Activated naive CD8-positive, alpha-beta T cell (primary cell): ENCODE measurements around the gene SLC39A6.
"Not testable (repeated sequence)": the region's sequence is repeated elsewhere in the genome, so short reads cannot be mapped to it uniquely, and the experiment has no call there.

Experiments
- H3K27ac Mint-ChIP-seq: one replicate; pipeline ENCODE4 v1.8.0; 2021; ENCODE audit warnings: mixed read lengths
- H3K27me3 Mint-ChIP-seq: one replicate; pipeline ENCODE4 v1.8.0; 2021; ENCODE audit warnings: mixed read lengths
- H3K36me3 Mint-ChIP-seq: one replicate; pipeline ENCODE4 v1.8.0; 2021; ENCODE audit warnings: mixed read lengths
- H3K4me1 Mint-ChIP-seq: one replicate; pipeline ENCODE4 v1.8.0; 2021; ENCODE audit warnings: low read depth, mixed read lengths
- H3K4me3 Mint-ChIP-seq: one replicate; pipeline ENCODE4 v1.8.0; 2021; ENCODE audit warnings: mild to moderate bottlenecking, mixed read lengths
- H3K9me3 Mint-ChIP-seq: one replicate; pipeline ENCODE4 v1.8.0; 2021; ENCODE audit warnings: low read depth, mixed read lengths

Gene SLC39A6

DNA sequence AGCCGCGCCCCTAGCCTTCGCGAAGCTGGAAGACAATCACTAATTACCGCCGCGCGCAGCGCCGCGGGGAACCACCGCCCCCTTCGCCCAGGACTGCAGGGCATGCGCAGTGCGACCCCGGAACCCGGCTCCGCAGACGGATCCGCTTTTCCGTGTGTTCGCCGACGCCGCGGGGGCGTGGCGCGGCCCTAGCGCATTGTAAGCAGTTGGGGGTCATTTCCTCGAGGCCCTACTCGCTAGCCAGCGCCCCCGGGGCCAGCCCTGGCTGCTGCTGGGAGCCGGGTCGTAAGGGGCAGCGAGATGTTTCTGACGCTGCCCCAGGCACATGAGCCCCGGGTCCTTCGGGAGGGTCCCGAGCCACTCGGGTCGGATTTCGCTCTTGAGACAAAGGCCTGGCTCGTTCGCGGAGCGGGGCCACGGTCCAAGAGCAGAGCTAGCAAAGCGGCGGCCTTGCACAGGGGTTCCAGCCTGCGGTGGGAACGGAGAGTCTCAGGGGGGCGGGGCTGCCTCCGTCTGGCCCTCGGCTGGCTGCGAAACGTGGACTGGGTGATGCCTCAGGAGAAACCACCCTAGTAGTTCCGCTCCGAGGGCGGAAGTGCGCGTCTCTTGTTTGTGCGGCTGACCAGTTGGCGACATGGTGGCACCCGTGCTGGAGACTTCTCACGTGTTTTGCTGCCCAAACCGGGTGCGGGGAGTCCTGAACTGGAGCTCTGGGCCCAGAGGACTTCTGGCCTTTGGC, at the start of gene SLC39A6, which contains the start of gene ELP2:
SLC39A6 (minus strand) TSS at position 41 of the 739 bp plus-strand sequence. CDS start 2,333 bp downstream, outside the sequence.
ELP2 (plus strand) TSS at position 600 of the 739 bp plus-strand sequence; CDS start at position 635, 35 bp downstream.
- H3K4me3 Mint-ChIP-seq, result peak within 1 kb of the TSS; percentile 97
- H3K27ac Mint-ChIP-seq, result peak within 1 kb of the TSS; percentile 90
- peaks cover 66% of the 10 kb centered on the region for H3K4me1 Mint-ChIP-seq

GRCh38 chr18:36177913-36178312, 48.8 kb upstream of the SLC39A6 start:
- no peaks in the 10 kb centered on the region for H3K27me3 Mint-ChIP-seq
- peaks cover 7% of the 10 kb centered on the region for H3K36me3 Mint-ChIP-seq
- H3K27ac Mint-ChIP-seq, result peak overlapping the region; percentile 54
- H3K4me1 Mint-ChIP-seq, result peaks cover 7% of the 10 kb centered on the region
- no peaks in the 10 kb centered on the region for H3K9me3 Mint-ChIP-seq
- H3K4me3 Mint-ChIP-seq, result no peak overlapping the region

More for the DNA sequence above, at the start of gene SLC39A6, which contains the start of gene ELP2:
- Mint-ChIP-seq H3K36me3 (peaks cover 8% of the 10 kb centered on the region), H3K9me3 (no peaks in the 10 kb centered on the region), H3K27me3 (no peaks in the 10 kb centered on the region)

DNA sequence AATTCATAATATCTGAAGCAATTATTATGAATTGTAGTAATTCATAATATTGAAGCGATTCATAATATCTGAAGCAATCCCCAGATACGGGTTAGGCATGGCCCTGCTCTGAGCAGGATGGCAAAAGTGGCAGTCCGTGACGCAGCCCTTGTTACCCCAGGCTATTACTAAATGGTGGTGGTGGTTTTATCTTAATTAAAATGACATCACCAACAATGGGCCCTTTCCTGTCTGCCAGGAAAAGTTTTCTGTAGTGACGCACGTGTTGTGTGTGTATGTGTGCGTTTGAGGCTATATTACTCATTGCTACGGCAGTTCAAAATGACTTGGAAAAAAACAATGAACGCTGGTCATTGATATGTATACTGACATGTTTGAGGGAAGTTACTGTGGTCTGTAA, 47.6 kb upstream of the SLC39A6 start:
- Mint-ChIP-seq H3K27ac (no peak overlapping the region), H3K4me3 (no peak overlapping the region), H3K36me3 (peaks cover 7% of the 10 kb centered on the region), H3K27me3 (no peaks in the 10 kb centered on the region), H3K4me1 (peaks cover 7% of the 10 kb centered on the region), H3K9me3 (no peaks in the 10 kb centered on the region)

- H3K27me3 Mint-ChIP-seq, result no peaks in the 10 kb centered on the region
- no peak overlapping the region for H3K4me3 Mint-ChIP-seq
- H3K36me3 Mint-ChIP-seq, result peaks cover 7% of the 10 kb centered on the region
- peaks cover 7% of the 10 kb centered on the region for H3K4me1 Mint-ChIP-seq
- H3K9me3 Mint-ChIP-seq, result no peaks in the 10 kb centered on the region
- no peak overlapping the region for H3K27ac Mint-ChIP-seq
These were observed 47.0 kb upstream of the SLC39A6 start for GRCh38 chr18:36176177-36176584.

GRCh38 chr18:36175481-36175880, 46.3 kb upstream of the SLC39A6 start:
- Mint-ChIP-seq H3K4me1 (peaks cover 5% of the 10 kb centered on the region), H3K4me3 (no peak overlapping the region), H3K27ac (peak overlapping the region; percentile 22), H3K27me3 (no peaks in the 10 kb centered on the region), H3K9me3 (no peaks in the 10 kb centered on the region), H3K36me3 (peaks cover 7% of the 10 kb centered on the region)

GRCh38 chr18:36169938-36170337, 40.8 kb upstream of the SLC39A6 start:
- Mint-ChIP-seq H3K9me3 (no peaks in the 10 kb centered on the region), H3K4me3 (no peak overlapping the region), H3K27me3 (no peaks in the 10 kb centered on the region), H3K36me3 (peaks cover 2% of the 10 kb centered on the region), H3K27ac (no peak overlapping the region), H3K4me1 (no peaks in the 10 kb centered on the region)

DNA sequence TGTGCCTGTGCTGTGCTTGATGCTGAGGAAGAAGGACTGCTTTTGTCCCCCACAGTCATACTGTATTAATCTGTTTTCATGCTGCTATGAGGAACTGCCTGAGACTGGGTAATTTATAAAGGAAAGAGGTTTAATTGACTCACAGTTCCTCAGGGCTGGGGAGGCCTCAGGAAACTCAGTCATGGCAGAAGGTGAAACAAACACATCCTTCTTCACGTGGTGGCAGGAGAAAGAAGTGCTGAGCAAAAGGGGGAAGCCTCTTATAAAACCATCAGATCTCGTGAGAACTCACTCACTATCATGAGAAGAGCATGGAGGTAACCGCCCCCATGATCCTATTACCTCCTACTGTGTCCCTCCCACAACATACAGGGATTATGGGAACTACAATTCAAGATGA, 39.2 kb upstream of the SLC39A6 start:
- H3K4me3 Mint-ChIP-seq, H3K9me3 Mint-ChIP-seq, H3K36me3 Mint-ChIP-seq, H3K27me3 Mint-ChIP-seq, H3K4me1 Mint-ChIP-seq: not testable (repeated sequence)
- H3K27ac Mint-ChIP-seq, result peak overlapping the region; percentile 46

GRCh38 chr18:36167692-36168218, 38.6 kb upstream of the SLC39A6 start:
- peaks cover 7% of the 10 kb centered on the region for H3K36me3 Mint-ChIP-seq
- no peak overlapping the region for H3K27ac Mint-ChIP-seq
- no peak overlapping the region for H3K4me3 Mint-ChIP-seq

GRCh38 chr18:36162981-36163380, 33.8 kb upstream of the SLC39A6 start:
- no peaks in the 10 kb centered on the region for H3K9me3 Mint-ChIP-seq
- no peak overlapping the region for H3K27ac Mint-ChIP-seq
- no peak overlapping the region for H3K4me3 Mint-ChIP-seq
- H3K4me1 Mint-ChIP-seq, result peaks cover 14% of the 10 kb centered on the region
- H3K27me3 Mint-ChIP-seq, result no peaks in the 10 kb centered on the region
- H3K36me3 Mint-ChIP-seq, result peaks cover 8% of the 10 kb centered on the region

More at GRCh38 chr18:36167692-36168218, 38.6 kb upstream of the SLC39A6 start:
- H3K4me1 Mint-ChIP-seq, result peaks cover 3% of the 10 kb centered on the region
- no peaks in the 10 kb centered on the region for H3K9me3 Mint-ChIP-seq
- H3K27me3 Mint-ChIP-seq, result no peaks in the 10 kb centered on the region

GRCh38 chr18:36160959-36161371, 31.8 kb upstream of the SLC39A6 start:
- Mint-ChIP-seq H3K36me3 (peaks cover 11% of the 10 kb centered on the region), H3K4me1 (peaks cover 26% of the 10 kb centered on the region), H3K27me3 (no peaks in the 10 kb centered on the region), H3K27ac (peak overlapping the region; percentile 50), H3K4me3 (no peak overlapping the region), H3K9me3 (no peaks in the 10 kb centered on the region)

- peaks cover 23% of the 10 kb centered on the region for H3K4me1 Mint-ChIP-seq
- no peak overlapping the region for H3K4me3 Mint-ChIP-seq
- H3K9me3 Mint-ChIP-seq, result no peaks in the 10 kb centered on the region
- peak overlapping the region; percentile 64 for H3K27ac Mint-ChIP-seq
- H3K36me3 Mint-ChIP-seq, result peaks cover 8% of the 10 kb centered on the region
- no peaks in the 10 kb centered on the region for H3K27me3 Mint-ChIP-seq
These were observed 29.2 kb upstream of the SLC39A6 start for GRCh38 chr18:36158266-36158867.

- peaks cover 11% of the 10 kb centered on the region for H3K36me3 Mint-ChIP-seq
- no peak overlapping the region for H3K4me3 Mint-ChIP-seq
- no peaks in the 10 kb centered on the region for H3K27me3 Mint-ChIP-seq
- H3K4me1 Mint-ChIP-seq, result peaks cover 24% of the 10 kb centered on the region
- H3K27ac Mint-ChIP-seq, result peak overlapping the region; percentile 66
- no peaks in the 10 kb centered on the region for H3K9me3 Mint-ChIP-seq
These were observed 28.3 kb upstream of the SLC39A6 start for GRCh38 chr18:36157441-36157840.

DNA sequence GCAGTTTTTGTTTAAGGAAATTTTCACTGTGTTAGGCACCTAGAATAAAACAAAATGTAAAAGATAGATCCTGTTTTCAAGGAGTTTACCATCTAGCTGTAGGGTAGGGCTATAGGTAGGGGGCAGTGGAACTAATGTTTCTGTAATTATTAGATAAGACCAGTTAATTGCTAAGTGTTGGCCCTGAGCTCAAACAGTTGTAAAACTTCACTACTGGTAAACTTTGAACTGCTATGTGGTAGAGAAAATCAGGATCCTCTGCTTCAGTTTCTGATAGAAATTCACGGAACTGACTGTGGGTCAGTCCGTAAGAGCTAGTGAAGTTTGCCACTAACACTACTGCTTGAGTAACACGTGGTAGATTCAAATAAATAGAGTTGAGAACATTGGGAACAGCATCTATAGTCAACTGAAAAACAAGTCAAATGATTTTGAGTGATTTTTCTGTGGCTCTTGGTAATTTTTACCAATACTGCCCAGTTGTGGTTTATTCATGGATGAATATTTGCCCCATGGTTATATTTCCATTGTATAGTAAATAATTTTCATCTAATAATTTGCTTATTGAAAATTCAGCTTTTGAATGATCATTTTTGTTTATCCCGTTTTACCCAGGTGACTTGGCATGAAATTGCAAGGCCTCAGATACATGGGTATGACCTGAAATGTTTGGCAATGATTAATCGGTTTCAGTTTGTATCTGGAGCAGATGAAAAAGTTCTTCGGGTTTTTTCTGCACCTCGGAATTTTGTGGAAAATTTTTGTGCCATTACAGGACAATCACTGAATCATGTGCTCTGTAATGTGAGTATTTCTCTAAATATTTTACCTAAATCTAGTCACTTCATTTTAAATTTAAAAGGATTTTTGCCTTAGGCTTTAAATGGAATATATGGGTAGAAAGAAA, 27.0 kb upstream of the SLC39A6 start:
- no peak overlapping the region for H3K4me3 Mint-ChIP-seq
- no peak overlapping the region for H3K27ac Mint-ChIP-seq
- no peaks in the 10 kb centered on the region for H3K27me3 Mint-ChIP-seq
- H3K4me1 Mint-ChIP-seq, result peaks cover 22% of the 10 kb centered on the region
- no peaks in the 10 kb centered on the region for H3K9me3 Mint-ChIP-seq
- peaks cover 13% of the 10 kb centered on the region for H3K36me3 Mint-ChIP-seq

DNA sequence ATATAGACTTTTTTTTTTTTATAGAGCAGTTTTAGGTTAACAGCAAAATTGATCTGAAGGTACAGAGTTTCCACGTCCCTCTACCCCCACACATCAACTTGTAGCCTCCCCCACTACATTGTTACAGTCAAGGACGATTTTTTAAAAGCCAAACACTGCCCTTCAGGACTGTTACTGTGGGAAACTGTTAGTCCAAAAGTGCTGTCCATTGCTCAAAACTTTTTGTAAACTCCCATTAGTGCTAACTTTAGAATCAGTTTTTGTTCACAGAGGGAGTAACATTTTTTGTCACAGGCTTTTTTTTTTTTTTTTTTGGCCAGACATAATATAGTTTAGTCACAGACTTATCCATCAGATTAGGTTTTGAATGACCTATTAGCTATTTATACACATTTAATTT, 24.6 kb upstream of the SLC39A6 start:
- Mint-ChIP-seq H3K9me3 (no peaks in the 10 kb centered on the region), H3K4me3 (no peak overlapping the region), H3K27me3 (no peaks in the 10 kb centered on the region), H3K4me1 (peaks cover 19% of the 10 kb centered on the region), H3K27ac (no peak overlapping the region), H3K36me3 (peaks cover 15% of the 10 kb centered on the region)
